OCI-LY7 (cell line): Measurements from ENCODE around the gene MCM9. TPM values are rescaled to one million over a fixed set of nuclear protein-coding genes. Genes with fewer than 3 reads are reported as not detected.
"Not testable (repeated sequence)": the region's sequence is repeated elsewhere in the genome, so short reads cannot be mapped to it uniquely, and the experiment has no call there.

Experiments used
- BruUV-seq: library from RNA; stranded (reverse); fragments of 400-500 nt; replicated peaks from 2 replicates; lab custom pipeline; 2021; lab: Mats Ljungman, UMichigan
- CTCF ChIA-PET: fragments of 300-600 bp; sonication (Branson Sonifier 250); formaldehyde crosslinking; loops from one replicate; lab custom pipeline; 2022; ENCODE audit warnings: antibody characterized with exemption; ENCODE audit not compliant: unreplicated experiment; lab: Charles Lee
- POLR2A ChIA-PET: fragments of 300-600 bp; sonication (Branson Sonifier 250); formaldehyde crosslinking; loops from one replicate; lab custom pipeline; 2022; ENCODE audit warnings: antibody characterized with exemption; lab: Charles Lee
- DNase-seq: peaks from one replicate; pipeline ENCODE4 v3.0.0-alpha.2; 2015; ENCODE audit warnings: low spot score
- H2AFZ ChIP-seq: fragments of 200-600 bp; sonication (generic), shearing (Covaris generic); 2 replicates; pipeline ENCODE4 v1.6.1; 2014; ENCODE audit warnings: mild to moderate bottlenecking, antibody characterized with exemption, low read length, moderate library complexity
- H3K27ac ChIP-seq: fragments of 200-600 bp; sonication (generic); 2 replicates; pipeline ENCODE4 v1.5.1; 2014; ENCODE audit warnings: mixed run types, low read depth, mild to moderate bottlenecking, moderate library complexity, low read length, inconsistent platforms; ENCODE audit not compliant: poor library complexity, severe bottlenecking
- H3K36me3 ChIP-seq: fragments of 200-600 bp; sonication (generic); 2 replicates; pipeline ENCODE4 v1.6.1; 2014; ENCODE audit warnings: mild to moderate bottlenecking, antibody characterized with exemption, low read length, moderate library complexity, mixed read lengths; ENCODE audit not compliant: insufficient read depth
- H3K4me1 ChIP-seq: fragments of 200-600 bp; sonication (generic); 2 replicates; pipeline ENCODE4 v1.5.1; 2014; ENCODE audit warnings: mild to moderate bottlenecking, low read length; ENCODE audit not compliant: insufficient read depth, poor library complexity, severe bottlenecking
- H3K4me2 ChIP-seq: fragments of 200-600 bp; sonication (generic); 2 replicates; pipeline ENCODE4 v1.6.1; 2014; ENCODE audit warnings: mild to moderate bottlenecking, low read length
- H3K4me3 ChIP-seq: fragments of 200-600 bp; sonication (generic); 2 replicates; pipeline ENCODE4 v1.5.1; 2014; ENCODE audit warnings: mild to moderate bottlenecking, low read depth, low read length; ENCODE audit not compliant: poor library complexity, severe bottlenecking
- H3K79me2 ChIP-seq: fragments of 200-600 bp; sonication (generic); 2 replicates; pipeline ENCODE4 v1.6.1; 2016; ENCODE audit warnings: low read depth, mild to moderate bottlenecking, low read length, moderate library complexity, mixed read lengths; ENCODE audit not compliant: insufficient read depth
- H3K9me2 ChIP-seq: fragments of 200-600 bp; sonication (generic); 2 replicates; pipeline ENCODE4 v1.6.1; 2016; ENCODE audit warnings: mild to moderate bottlenecking, low read length, mixed read lengths; ENCODE audit not compliant: insufficient read depth
- H3K9me3 ChIP-seq: fragments of 200-600 bp; sonication (generic); 2 replicates; pipeline ENCODE4 v1.6.1; 2014; ENCODE audit warnings: mild to moderate bottlenecking, mixed run types, low read length, mixed read lengths
- H4K20me1 ChIP-seq: fragments of 200-600 bp; sonication (generic); 2 replicates; pipeline ENCODE4 v1.6.1; 2014; ENCODE audit warnings: mild to moderate bottlenecking, antibody characterized with exemption, low read length, moderate library complexity, mixed read lengths; ENCODE audit not compliant: insufficient read depth
- CTCF ChIP-seq: fragments of 200-600 bp; sonication (generic); conservative IDR thresholded peaks from 2 replicates; pipeline ENCODE4 v1.5.1; 2014; ENCODE audit warnings: mild to moderate bottlenecking, antibody characterized with exemption, low read length, moderate library complexity, mixed read lengths
- EZH2phosphoT487 ChIP-seq: fragments of 200-600 bp; sonication (generic); IDR thresholded peaks from 2 replicates; pipeline ENCODE4 v1.6.1; 2018; ENCODE audit warnings: low read depth, borderline replicate concordance, mild to moderate bottlenecking, mixed run types, antibody characterized with exemption, low read length, moderate library complexity, mixed read lengths
- intact Hi-C: fragments of 100-400 bp; cut with micrococcal nuclease; formaldehyde crosslinking; loops from one replicate; pipeline ENCODE4 v1.10.0; 2022; ENCODE audit not compliant: unreplicated experiment
- total RNA-seq, 2 experiments: library from RNA; depleted of rRNA in 1 of 2; stranded (reverse); fragments of >200 nt in 1 of 2; shearing (Covaris generic) in 1 of 2; gene quantifications; 2 replicates each; pipeline ENCODE4 v1.2.3, GENCODE V29; 2014 to 2022

The MCM9 gene
- total RNA-seq, 2 experiments from 2014 or later = 17.4 to 18.8 TPM

- no peak for DNase-seq
- H4K20me1 ChIP-seq = no peaks in the 10 kb centered on the region
- TF ChIP-seq EZH2phosphoT487 (no peak), CTCF (no peak)
- no peak overlapping the region for H3K4me2 ChIP-seq
- no peaks in the 10 kb centered on the region for H3K36me3 ChIP-seq
- ChIA-PET POLR2A (interaction anchor here (1.5 kb wide), 1 partner anchor 15 kb away, joined by 8 read pairs; no protein-coding TSS in a partner anchor), CTCF (no interaction called here)
- no peak overlapping the region for H3K27ac ChIP-seq
- H3K9me2 ChIP-seq = no peaks in the 10 kb centered on the region
- BruUV-seq = no TSS peak
- H3K9me3 ChIP-seq = no peaks in the 10 kb centered on the region
- H2AFZ ChIP-seq = no peak overlapping the region
- H3K4me3 ChIP-seq = no peak overlapping the region
- no peaks in the 10 kb centered on the region for H3K4me1 ChIP-seq
- H3K79me2 ChIP-seq = no peaks in the 10 kb centered on the region
- intact Hi-C loops = loop anchor here (10.0 kb wide), 1 partner anchor 485 kb away; no protein-coding TSS in a partner anchor
These were observed 164.7 kb downstream of the MCM9 start for GRCh38 chr6:118770112-118770788.

- POLR2A ChIA-PET = interaction anchor here (1.3 to 1.5 kb wide), 2 partner anchors 11 to 16 kb away, joined by 4 to 8 read pairs; no protein-coding TSS in a partner anchor
- no peaks in the 10 kb centered on the region for H3K79me2 ChIP-seq
- TF ChIP-seq CTCF = no peak
- TF ChIP-seq EZH2phosphoT487 = no peak
- no peak overlapping the region for H3K27ac ChIP-seq
- H3K9me3 ChIP-seq = no peaks in the 10 kb centered on the region
- CTCF ChIA-PET = no interaction called here
- H4K20me1 ChIP-seq = no peaks in the 10 kb centered on the region
- no peak overlapping the region for H3K4me3 ChIP-seq
- no peaks in the 10 kb centered on the region for H3K9me2 ChIP-seq
- intact Hi-C loops = no loop called here
- DNase-seq = no peak
- no peak overlapping the region for H3K4me2 ChIP-seq
- no peaks in the 10 kb centered on the region for H3K4me1 ChIP-seq
- no TSS peak for BruUV-seq
- no peaks in the 10 kb centered on the region for H3K36me3 ChIP-seq
- no peak overlapping the region for H2AFZ ChIP-seq
These were observed 166.0 kb downstream of the MCM9 start for GRCh38 chr6:118768904-118769325.

GRCh38 chr6:118768441-118768840, 166.5 kb downstream of the MCM9 start:
- Histone ChIP-seq H3K4me2 (no peak overlapping the region), H3K9me2 (no peaks in the 10 kb centered on the region), H3K36me3 (no peaks in the 10 kb centered on the region), H3K79me2 (no peaks in the 10 kb centered on the region), H3K4me3 (no peak overlapping the region), H4K20me1 (no peaks in the 10 kb centered on the region), H2AFZ (no peak overlapping the region), H3K4me1 (no peaks in the 10 kb centered on the region), H3K27ac (no peak overlapping the region), H3K9me3 (no peaks in the 10 kb centered on the region)
- ChIA-PET POLR2A (interaction anchor here (1.3 kb wide), 1 partner anchor 11 kb away, joined by 4 read pairs; no protein-coding TSS in a partner anchor), CTCF (no interaction called here)
- no peak for DNase-seq
- TF ChIP-seq CTCF (no peak), EZH2phosphoT487 (no peak)
- intact Hi-C loops = no loop called here
- no TSS peak for BruUV-seq

- H4K20me1 ChIP-seq, intact Hi-C loops, H3K4me2 ChIP-seq, H3K27ac ChIP-seq, CTCF ChIA-PET, BruUV-seq, H3K79me2 ChIP-seq, H3K9me2 ChIP-seq, H3K4me1 ChIP-seq, DNase-seq, H2AFZ ChIP-seq, H3K36me3 ChIP-seq, H3K4me3 ChIP-seq, H3K9me3 ChIP-seq: not testable (repeated sequence)
- POLR2A ChIA-PET = interaction anchor here (0.7 to 1.0 kb wide), 2 partner anchors 14 to 16 kb away, joined by 3 to 4 read pairs; no protein-coding TSS in a partner anchor
These were observed 169.6 kb downstream of the MCM9 start for GRCh38 chr6:118765316-118765715.
